Measurements from ENCODE around the gene RAB1B.

Gene RAB1B

GRCh38 chr11:66326261-66327111 lies 58.0 kb downstream of the RAB1B start:
- H3K27ac ChIP-seq, result peak overlapping the region; percentile 98

More at GRCh38 chr11:66326261-66327111, 58.0 kb downstream of the RAB1B start:
- Histone ChIP-seq H3K4me2 (peak overlapping the region; percentile 98), H4K20me1 (no peaks in the 10 kb centered on the region), H3K27me3 (no peaks in the 10 kb centered on the region), H3K9ac (peak overlapping the region; percentile 84), H3K36me3 (no peaks in the 10 kb centered on the region), H3K4me1 (peaks cover 96% of the 10 kb centered on the region), H3K4me3 (peak overlapping the region; percentile 50), H3K9me3 (no peaks in the 10 kb centered on the region)
- TF ChIP-seq Cebpa-rat (IDR thresholded peaks at IDR 0.05), result no peak

Measured in BLaER1 (cell line).